B cell (primary cell): ENCODE measurements around the gene ISCU. TPM values are rescaled to one million over a fixed set of nuclear protein-coding genes. Genes with fewer than 3 reads are reported as not detected.
A peak's percentile ranks its signal among the peaks of the same experiment; 100 is the strongest.

Experiments used
- ATAC-seq: fragments of 200-7000 bp; cut with Tn5 transposase; one replicate; pipeline ENCODE4 v1.10.0; 2021; ENCODE audit warnings: low read depth, mild to moderate bottlenecking, moderate number of reproducible peaks, moderate library complexity
- CTCF ChIA-PET: fragments of 350-600 bp; sonication (Branson Sonifier 250); formaldehyde crosslinking; loops from one replicate; lab custom pipeline; 2021; ENCODE audit warnings: antibody characterized with exemption, inconsistent platforms; lab: Charles Lee
- POLR2A ChIA-PET: fragments of 350-600 bp; sonication (Branson Sonifier 250); formaldehyde crosslinking; loops from one replicate; lab custom pipeline; 2021; ENCODE audit warnings: antibody characterized with exemption; lab: Charles Lee
- DNase-seq: peaks from one replicate; pipeline ENCODE4 v3.0.0; 2013
- H2AFZ ChIP-seq: 2 replicates; pipeline ENCODE4 v1.6.1; 2012; ENCODE audit warnings: mild to moderate bottlenecking, low read depth, low read length; ENCODE audit not compliant: insufficient read depth, poor library complexity, severe bottlenecking
- H3K27ac ChIP-seq, 2 donors: 1 replicate in 1 of 2; 2 replicates in 1 of 2; pipeline ENCODE4 v1.5.1; 2012 to 2013; ENCODE audit warnings: low read length in 2 of 2, mild to moderate bottlenecking in 2 of 2, moderate library complexity in 1 of 2
- H3K27me3 ChIP-seq, 4 experiments: fragments of 200-600 bp in 1 of 4; sonication (generic) in 1 of 4; replicated peaks in 1 of 4; 1 replicate in 2 of 4; 2 replicates in 2 of 4; pipeline versions ENCODE4 v1.6.1 to v1.7.0; 2013 to 2016; ENCODE audit warnings: low read length in 3 of 4, mild to moderate bottlenecking in 2 of 4, mixed read lengths in 1 of 4, moderate library complexity in 1 of 4; ENCODE audit not compliant: insufficient read depth in 4 of 4, control insufficient read depth in 3 of 4; ENCODE audit errors: control extremely low read depth in 1 of 4
- H3K36me3 ChIP-seq, 2 experiments: replicated peaks in 1 of 2; 1 replicate in 1 of 2; 2 replicates in 1 of 2; pipeline versions ENCODE4 v1.6.1 to v1.7.1; 2013; ENCODE audit warnings: low read length in 1 of 2; ENCODE audit not compliant: insufficient read depth in 2 of 2, control insufficient read depth in 1 of 2; ENCODE audit errors: control extremely low read depth in 1 of 2, extremely low read depth in 1 of 2
- H3K4me1 ChIP-seq, 2 donors: fragments of 200-600 bp in 1 of 2; sonication (generic) in 1 of 2; 1 replicate in 1 of 2; 2 replicates in 1 of 2; pipeline versions ENCODE4 v1.5.1 to v1.6.1; 2013 to 2017; ENCODE audit warnings: low read length in 2 of 2; ENCODE audit not compliant: control insufficient read depth in 2 of 2, insufficient read depth in 2 of 2
- H3K4me2 ChIP-seq: replicated peaks from 2 replicates; pipeline ENCODE3; 2012; ENCODE audit warnings: mild to moderate bottlenecking, low read depth, low read length; ENCODE audit not compliant: poor library complexity, severe bottlenecking
- H3K4me3 ChIP-seq, 5 experiments: fragments of 200-600 bp in 1 of 5; sonication (generic) in 1 of 5; 1 replicate in 3 of 5; 2 replicates in 2 of 5; pipeline versions ENCODE4 v1.5.1 to v1.7.0; 2011 to 2016; ENCODE audit warnings: low read length in 4 of 5, mild to moderate bottlenecking in 4 of 5, low read depth in 2 of 5, control low read depth in 1 of 5, moderate library complexity in 1 of 5; ENCODE audit not compliant: insufficient read depth in 1 of 5; ENCODE audit errors: control extremely low read depth in 1 of 5, extremely low read depth in 1 of 5
- H3K79me2 ChIP-seq: fragments of 200-600 bp; sonication (generic); one replicate; pipeline ENCODE4 v1.6.0; 2016; ENCODE audit warnings: low read length; ENCODE audit not compliant: control insufficient read depth, insufficient read depth
- H3K9ac ChIP-seq: fragments of 200-600 bp; sonication (generic); 2 replicates; pipeline ENCODE4 v1.6.1; 2017; ENCODE audit warnings: mild to moderate bottlenecking, low read length, moderate library complexity
- H3K9me3 ChIP-seq, 3 donors: one replicate each; pipeline versions ENCODE4 v1.6.1 to v1.7.1; 2013; ENCODE audit warnings: low read length in 2 of 3; ENCODE audit not compliant: control insufficient read depth in 2 of 3, insufficient read depth in 1 of 3; ENCODE audit errors: control extremely low read depth in 1 of 3
- H4K20me1 ChIP-seq: 2 replicates; pipeline ENCODE4 v1.6.0; 2012; ENCODE audit warnings: mild to moderate bottlenecking, low read length; ENCODE audit not compliant: insufficient read depth, control insufficient read depth, poor library complexity, severe bottlenecking
- H3K27ac Mint-ChIP-seq: one replicate; pipeline ENCODE4 v1.8.0; 2021; ENCODE audit warnings: mixed read lengths
- H3K27me3 Mint-ChIP-seq: one replicate; pipeline ENCODE4 v1.8.0; 2021; ENCODE audit warnings: mixed read lengths
- H3K4me1 Mint-ChIP-seq: one replicate; pipeline ENCODE4 v1.8.0; 2021; ENCODE audit warnings: mixed read lengths
- H3K4me3 Mint-ChIP-seq: one replicate; pipeline ENCODE4 v1.8.0; 2021; ENCODE audit warnings: mixed read lengths
- H3K9me3 Mint-ChIP-seq: one replicate; pipeline ENCODE4 v1.8.0; 2022; ENCODE audit warnings: mixed read lengths; ENCODE audit not compliant: insufficient read depth
- CTCF ChIP-seq: fragments of 200-600 bp; IDR thresholded peaks from one replicate; pipeline ENCODE4 v1.8.0; 2022; ENCODE audit warnings: antibody characterized with exemption, mild to moderate bottlenecking
- EZH2 ChIP-seq: IDR thresholded peaks from 2 replicates; pipeline ENCODE4 v1.6.1; 2012; ENCODE audit warnings: borderline replicate concordance, low read depth, mild to moderate bottlenecking, moderate library complexity, low read length; ENCODE audit not compliant: insufficient read depth, poor library complexity, severe bottlenecking
- WGBS: methylation state at CpG from one replicate; pipeline ENCODE4 v1.1.5; 2013; ENCODE audit warnings: missing lambda C conversion rate; ENCODE audit not compliant: insufficient coverage; 5-methylcytosine and 5-hydroxymethylcytosine counted together
- intact Hi-C: fragments of 100-400 bp; cut with micrococcal nuclease; formaldehyde crosslinking; loops from one replicate; pipeline ENCODE4 v1.10.0; 2022
- polyA plus RNA-seq: library from polyadenylated mRNA; depleted of rRNA; stranded (reverse); fragments of >200 nt; gene quantifications from 2 replicates; pipeline ENCODE4 v1.2.3, GENCODE V29; 2012
- total RNA-seq, 2 donors: library from RNA; stranded (reverse); fragments of 120-200 nt in 1 of 2; gene quantifications; 1 replicate in 1 of 2; 2 replicates in 1 of 2; pipeline versions ENCODE4 v1.2.3 to v1.2.4, GENCODE V29; 2013 to 2022

ISCU gene
- total and polyA plus RNA-seq, 2 donors (not counting 1 experiment from before 2014, with no cell fraction given), result 173 to 209 TPM

GRCh38 chr12:108515916-108516315, 46.5 kb upstream of the ISCU start:
- Mint-ChIP-seq H3K4me3 (peak overlapping the region; percentile 96), H3K27ac (peak overlapping the region; percentile 87), H3K27me3 (no peaks in the 10 kb centered on the region), H3K4me1 (peaks cover 34% of the 10 kb centered on the region), H3K9me3 (no peaks in the 10 kb centered on the region)
- Histone ChIP-seq H3K27ac (peak overlapping the region in 1 of 2 donors; percentile 81), H3K4me3 (peak overlapping the region; percentile 40 to 97 (median 93)), H3K36me3 (peaks cover 1 to 28% of the 10 kb centered on the region in 2 experiments), H3K79me2 (peaks cover 8% of the 10 kb centered on the region), H3K4me2 (peak overlapping the region; percentile 95), H3K4me1 (peaks cover 13 to 28% of the 10 kb centered on the region in 2 donors), H3K9ac (peak overlapping the region; percentile 84), H3K27me3 (no peaks in the 10 kb centered on the region), H2AFZ (peak overlapping the region; percentile 92), H3K9me3 (no peaks in the 10 kb centered on the region), H4K20me1 (no peaks in the 10 kb centered on the region)
- TF ChIP-seq CTCF (no peak), EZH2 (no peak)
- CTCF ChIA-PET, result interaction anchor here (0.9 to 1.2 kb wide), 2 partner anchors 48 to 579 kb away, joined by 3 read pairs; no protein-coding TSS in a partner anchor
- POLR2A ChIA-PET, result interaction anchor here (0.9 kb wide), 1 partner anchor 46 kb away, joined by 4 read pairs; the partner anchor contains the start of gene ISCU
- no peak for DNase-seq
- WGBS, result 95% methylated on average over 2 of the region's 5 CpGs
- intact Hi-C loops, result loop anchor here (1.0 to 5.0 kb wide), 10 partner anchors 45 to 755 kb away; partner anchors contain the start of genes ALKBH2, PRDM4, SART3 and SELPLG
- no peak for ATAC-seq

DNA sequence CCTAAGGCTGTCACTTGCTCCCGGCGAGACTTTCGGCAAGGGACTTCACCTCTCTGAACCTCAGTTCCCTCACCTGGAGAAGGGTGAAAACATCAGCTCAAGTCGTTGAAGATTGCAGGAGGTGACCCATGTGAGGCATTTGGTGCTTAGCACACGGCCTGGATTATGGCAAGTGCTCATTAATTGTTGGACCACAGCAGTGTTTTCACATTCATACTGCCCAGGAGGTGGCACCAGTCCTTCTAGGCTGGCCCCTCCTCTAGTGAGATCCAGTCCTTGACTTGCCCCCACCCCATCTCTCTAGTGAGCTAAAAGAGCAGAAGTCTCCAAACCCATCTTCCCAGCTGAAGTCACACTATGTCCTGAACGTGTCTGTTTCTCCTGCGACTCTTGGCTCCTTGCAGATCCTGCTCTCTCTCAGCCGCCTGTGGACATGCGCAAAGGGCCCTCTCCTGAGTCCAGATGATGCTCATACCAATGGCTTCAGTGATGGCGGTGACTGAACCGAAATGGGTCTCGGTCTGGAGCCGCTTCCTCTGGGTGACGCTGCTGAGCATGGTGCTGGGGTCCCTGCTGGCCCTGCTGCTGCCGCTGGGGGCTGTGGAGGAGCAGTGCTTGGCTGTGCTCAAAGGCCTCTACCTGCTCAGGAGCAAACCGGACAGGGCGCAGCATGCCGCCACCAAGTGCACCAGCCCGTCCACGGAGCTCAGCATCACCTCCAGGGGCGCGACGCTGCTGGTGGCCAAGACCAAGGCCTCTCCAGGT, 45.7 kb upstream of the ISCU start:
- ChIA-PET CTCF (interaction anchor here (0.9 to 1.4 kb wide), 3 partner anchors 47 to 578 kb away, joined by 3 read pairs; no protein-coding TSS in a partner anchor), POLR2A (no interaction called here)
- DNase-seq, result peak; percentile 24
- no peaks in the 10 kb centered on the region for H4K20me1 ChIP-seq
- H3K4me2 ChIP-seq, result no peak overlapping the region
- Mint-ChIP-seq H3K9me3 (no peaks in the 10 kb centered on the region), H3K27me3 (no peaks in the 10 kb centered on the region), H3K4me1 (peaks cover 29% of the 10 kb centered on the region), H3K27ac (peak overlapping the region; percentile 65), H3K4me3 (peak overlapping the region; percentile 76)
- H3K9ac ChIP-seq, result no peak overlapping the region
- H2AFZ ChIP-seq, result no peak overlapping the region
- H3K27me3 ChIP-seq, result no peaks in the 10 kb centered on the region
- H3K79me2 ChIP-seq, result peaks cover 8% of the 10 kb centered on the region
- H3K4me1 ChIP-seq, result peaks cover 11 to 22% of the 10 kb centered on the region in 2 donors
- no peak for ATAC-seq
- H3K9me3 ChIP-seq, result no peaks in the 10 kb centered on the region
- H3K36me3 ChIP-seq, result peaks cover 1 to 36% of the 10 kb centered on the region in 2 experiments
- intact Hi-C loops, result loop anchor here (5.0 kb wide), 1 partner anchor 286 kb away; no protein-coding TSS in a partner anchor
- H3K4me3 ChIP-seq, result no peak overlapping the region
- no peak overlapping the region for H3K27ac ChIP-seq
- 97% methylated on average over 23 of the region's 23 CpGs for WGBS
- TF ChIP-seq EZH2, result no peak
